WI38 (cell line): Measurements from ENCODE around the gene SCAF1.

Experiments
- H3K4me3 ChIP-seq: 2 replicates; pipeline ENCODE4 v1.5.1; 2011; ENCODE audit warnings: low read depth, mild to moderate bottlenecking, control low read depth, low read length
- TF ChIP-seq, protein P1 (sequence below): IDR thresholded peaks from 2 replicates; pipeline ENCODE4 v1.5.1; 2012; ENCODE audit warnings: low read depth, mild to moderate bottlenecking, control low read depth, low read length

The SCAF1 gene

DNA sequence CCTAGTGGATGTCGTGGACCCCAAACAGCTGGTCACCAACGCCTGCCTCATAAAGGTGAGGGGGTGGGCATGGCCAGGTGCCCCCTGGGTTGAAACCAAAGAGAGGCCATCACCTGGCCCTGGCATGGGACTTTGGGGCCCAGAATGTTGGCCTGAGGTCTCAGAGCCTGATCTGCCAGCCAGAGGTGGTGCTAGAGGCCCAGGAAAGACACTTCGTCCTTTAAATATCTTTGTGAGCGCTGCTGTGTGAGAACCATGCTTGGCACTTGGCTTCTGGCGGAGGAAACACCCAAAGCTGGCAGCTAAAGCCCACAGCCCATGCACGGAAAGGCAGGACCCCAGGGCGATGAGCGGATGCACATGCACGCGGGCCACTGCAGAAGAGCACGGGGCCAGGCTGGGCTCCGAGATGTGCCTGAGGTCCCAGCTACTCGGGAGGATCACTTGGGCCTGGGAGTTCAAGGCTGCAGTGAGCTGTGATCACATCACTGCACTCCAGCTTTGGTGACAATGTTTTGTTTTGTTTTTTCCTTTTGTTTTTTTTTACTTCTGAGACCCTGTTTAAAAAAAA is 43.1 kb downstream of the SCAF1 start:
- TF ChIP-seq, protein P1, sequence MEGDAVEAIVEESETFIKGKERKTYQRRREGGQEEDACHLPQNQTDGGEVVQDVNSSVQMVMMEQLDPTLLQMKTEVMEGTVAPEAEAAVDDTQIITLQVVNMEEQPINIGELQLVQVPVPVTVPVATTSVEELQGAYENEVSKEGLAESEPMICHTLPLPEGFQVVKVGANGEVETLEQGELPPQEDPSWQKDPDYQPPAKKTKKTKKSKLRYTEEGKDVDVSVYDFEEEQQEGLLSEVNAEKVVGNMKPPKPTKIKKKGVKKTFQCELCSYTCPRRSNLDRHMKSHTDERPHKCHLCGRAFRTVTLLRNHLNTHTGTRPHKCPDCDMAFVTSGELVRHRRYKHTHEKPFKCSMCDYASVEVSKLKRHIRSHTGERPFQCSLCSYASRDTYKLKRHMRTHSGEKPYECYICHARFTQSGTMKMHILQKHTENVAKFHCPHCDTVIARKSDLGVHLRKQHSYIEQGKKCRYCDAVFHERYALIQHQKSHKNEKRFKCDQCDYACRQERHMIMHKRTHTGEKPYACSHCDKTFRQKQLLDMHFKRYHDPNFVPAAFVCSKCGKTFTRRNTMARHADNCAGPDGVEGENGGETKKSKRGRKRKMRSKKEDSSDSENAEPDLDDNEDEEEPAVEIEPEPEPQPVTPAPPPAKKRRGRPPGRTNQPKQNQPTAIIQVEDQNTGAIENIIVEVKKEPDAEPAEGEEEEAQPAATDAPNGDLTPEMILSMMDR: no peak
- no peak overlapping the region for H3K4me3 ChIP-seq

DNA sequence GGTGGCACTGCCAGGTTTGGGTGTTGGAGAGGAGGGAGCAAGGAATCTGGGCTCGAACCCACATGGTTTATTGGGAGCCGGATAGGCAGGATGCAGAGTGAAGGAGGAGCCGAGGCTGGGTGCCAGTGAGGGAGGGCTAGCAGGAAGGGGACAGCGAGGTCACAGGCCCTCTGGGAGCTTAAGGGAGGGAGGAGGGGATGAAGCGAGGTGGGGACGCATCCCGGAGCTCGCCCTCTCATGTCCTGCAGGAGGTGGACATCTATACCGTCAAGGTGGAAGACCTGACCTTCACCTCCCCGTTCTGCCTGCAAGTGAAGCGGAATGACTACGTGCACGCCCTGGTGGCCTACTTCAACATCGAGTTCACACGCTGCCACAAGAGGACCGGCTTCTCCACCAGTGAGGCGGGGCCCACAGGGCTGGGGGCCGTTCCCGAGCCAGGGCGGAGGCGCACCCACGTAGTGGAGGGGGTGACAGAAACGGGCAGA is 43.9 kb downstream of the SCAF1 start:
- TF ChIP-seq, protein P1: no peak
- H3K4me3 ChIP-seq: no peak overlapping the region

DNA sequence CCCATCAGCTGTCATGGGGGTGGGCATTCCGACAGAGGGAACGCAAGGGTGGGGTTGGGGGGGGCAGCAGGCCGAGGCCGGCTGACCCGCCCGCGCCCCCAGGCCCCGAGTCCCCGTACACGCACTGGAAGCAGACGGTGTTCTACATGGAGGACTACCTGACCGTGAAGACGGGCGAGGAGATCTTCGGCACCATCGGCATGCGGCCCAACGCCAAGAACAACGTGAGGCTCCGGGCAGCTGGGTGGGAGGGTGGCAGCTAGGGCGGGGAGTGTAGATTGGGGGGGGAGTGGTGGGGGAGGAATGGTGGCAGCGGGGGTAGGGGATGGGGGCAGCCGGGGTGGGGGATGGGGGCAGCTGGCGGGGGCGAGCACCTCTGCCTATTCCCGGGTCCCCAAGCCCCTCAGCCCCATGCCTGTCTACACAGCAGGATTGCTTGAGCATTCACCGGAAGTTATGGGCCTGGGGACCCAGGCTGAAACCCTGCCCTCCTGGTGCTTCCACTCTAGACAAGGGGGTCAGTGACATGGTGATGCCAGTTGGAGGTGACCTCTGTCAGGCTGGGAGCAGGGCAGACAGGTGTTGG is 44.6 kb downstream of the SCAF1 start:
- TF ChIP-seq, protein P1: no peak
- H3K4me3 ChIP-seq: no peak overlapping the region

DNA sequence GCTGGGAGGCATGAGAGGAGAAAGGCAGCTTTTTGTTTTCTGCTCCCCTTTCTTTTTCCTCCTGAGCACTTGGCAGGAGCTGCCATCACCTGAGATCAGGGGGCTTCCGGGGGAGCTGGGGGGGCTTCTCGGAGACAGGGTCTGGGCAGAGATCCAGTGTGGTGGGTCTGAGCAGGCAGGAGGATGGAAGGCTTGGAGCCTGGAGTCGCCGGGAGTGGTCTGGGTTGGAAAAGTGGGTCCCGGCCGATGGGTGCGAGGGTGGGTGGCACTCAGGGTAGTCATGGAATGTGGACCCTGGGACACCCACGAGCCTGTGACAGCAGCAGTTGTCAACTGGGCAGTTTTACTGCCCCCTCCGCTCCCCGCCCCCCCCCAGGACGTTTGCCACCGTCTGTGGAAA is 45.1 kb downstream of the SCAF1 start:
- TF ChIP-seq, protein P1: no peak
- H3K4me3 ChIP-seq: no peak overlapping the region

DNA sequence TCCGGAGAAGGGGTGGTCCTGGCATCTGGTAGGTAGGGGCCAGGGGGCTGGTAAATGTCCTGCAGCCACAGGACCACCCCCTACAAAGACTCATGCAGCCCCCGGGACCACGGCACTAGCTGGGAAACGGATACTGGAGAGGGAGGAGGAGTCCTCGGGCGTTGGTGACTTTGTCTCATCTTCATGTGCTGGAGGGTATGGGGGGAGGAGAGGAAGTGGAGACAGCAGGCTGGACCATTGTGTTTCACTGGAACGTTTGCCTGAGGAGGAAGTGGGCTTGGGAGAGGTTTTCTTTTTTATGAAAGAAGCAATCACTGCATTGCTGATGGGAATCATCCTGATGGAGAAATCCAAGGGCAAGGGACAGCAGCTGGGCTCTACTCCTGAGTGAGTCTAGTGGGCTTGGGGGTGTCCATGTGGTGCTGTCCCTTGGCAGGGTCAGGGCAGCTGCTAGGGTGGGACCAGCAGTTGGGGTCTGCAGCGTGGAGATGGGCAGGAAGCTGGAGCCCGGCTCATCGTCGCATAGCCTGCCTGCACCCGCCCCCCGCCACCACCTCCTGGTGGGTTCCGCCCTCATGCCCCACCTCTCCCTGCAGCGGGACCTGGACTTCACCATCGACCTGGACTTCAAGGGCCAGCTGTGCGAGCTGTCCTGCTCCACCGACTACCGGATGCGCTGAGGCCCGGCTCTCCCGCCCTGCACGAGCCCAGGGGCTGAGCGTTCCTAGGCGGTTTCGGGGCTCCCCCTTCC is 45.7 kb downstream of the SCAF1 start:
- TF ChIP-seq, protein P1: no peak
- H3K4me3 ChIP-seq: no peak overlapping the region

DNA sequence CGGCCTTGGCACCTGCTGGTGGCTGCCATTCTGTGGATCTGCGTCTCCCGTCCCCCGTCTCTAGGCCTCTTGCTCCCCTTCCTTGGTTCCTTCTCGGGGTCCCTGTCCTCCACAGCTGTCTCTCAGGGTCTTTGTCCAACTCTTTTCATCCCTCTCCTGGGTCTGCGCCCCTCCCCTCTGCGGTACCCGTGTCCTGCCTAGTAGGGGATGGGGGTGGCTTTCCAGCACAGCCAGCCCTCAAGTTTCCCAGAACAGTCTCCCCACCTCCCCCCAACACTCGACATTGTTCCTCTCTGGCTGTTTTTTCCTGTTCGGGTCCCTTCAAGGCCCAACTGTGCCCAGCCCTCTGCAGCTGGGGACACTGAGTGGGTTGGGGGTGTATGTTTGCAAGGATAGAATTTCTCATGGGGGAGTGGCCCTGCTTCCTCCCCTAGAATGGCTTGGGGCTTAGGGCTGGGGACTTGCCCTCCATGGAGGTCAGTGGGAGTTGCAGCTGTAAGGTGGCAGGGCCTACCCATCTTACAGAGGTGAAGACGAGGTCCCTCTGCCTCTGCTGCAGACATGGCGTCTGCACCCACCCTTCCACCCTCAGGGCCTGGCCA is 46.6 kb downstream of the SCAF1 start:
- H3K4me3 ChIP-seq: no peak overlapping the region
- TF ChIP-seq, protein P1: no peak
